Caco-2 (cell line): ENCODE results near the gene TLR9. TPM values are rescaled to one million over a fixed set of nuclear protein-coding genes. Genes with fewer than 3 reads are reported as not detected.

Source experiments
- BruUV-seq: library from RNA; stranded (reverse); fragments of 400-500 nt; replicated peaks from 2 replicates; lab custom pipeline; 2021; lab: Mats Ljungman, UMichigan
- CTCF ChIA-PET: fragments of 300-600 bp; sonication (Branson Sonifier 250); formaldehyde crosslinking; loops from one replicate; lab custom pipeline; 2022; ENCODE audit warnings: antibody characterized with exemption; lab: Charles Lee
- POLR2A ChIA-PET: fragments of 300-600 bp; sonication (Branson Sonifier 250); formaldehyde crosslinking; loops from one replicate; lab custom pipeline; 2022; ENCODE audit warnings: antibody characterized with exemption; lab: Charles Lee
- DNase-seq, 2 experiments: peaks; one replicate each; pipeline versions ENCODE4 v3.0.0 to v3.0.0-alpha.2; 2020 to 2022
- H3K27me3 ChIP-seq: replicated peaks from 2 replicates; pipeline ENCODE4 v1.6.0; 2011; ENCODE audit warnings: low read length; ENCODE audit not compliant: control insufficient read depth, insufficient read depth
- H3K36me3 ChIP-seq: 2 replicates; pipeline ENCODE4 v1.5.1; 2011; ENCODE audit warnings: low read length; ENCODE audit not compliant: control insufficient read depth, insufficient read depth
- H3K4me1 ChIP-seq: fragments of 250-450 bp; sonication (Bioruptor Pico); 2 replicates; pipeline ENCODE4 v1.5.1; 2020; ENCODE audit warnings: mild to moderate bottlenecking
- H3K4me3 ChIP-seq: 2 replicates; pipeline ENCODE4 v1.5.1; 2011; ENCODE audit warnings: low read depth, mild to moderate bottlenecking, control low read depth, low read length
- H3K9me3 ChIP-seq: fragments of 250-450 bp; sonication (Bioruptor Pico); 2 replicates; pipeline ENCODE4 v1.5.1; 2020; ENCODE audit warnings: mild to moderate bottlenecking, moderate library complexity
- H3K27ac Mint-ChIP-seq: one replicate; pipeline ENCODE4 v1.8.0; 2022; ENCODE audit warnings: mixed read lengths; ENCODE audit not compliant: unreplicated experiment
- H3K27me3 Mint-ChIP-seq: one replicate; pipeline ENCODE4 v1.8.0; 2022; ENCODE audit warnings: mixed read lengths; ENCODE audit not compliant: insufficient read depth, unreplicated experiment
- H3K36me3 Mint-ChIP-seq: one replicate; pipeline ENCODE4 v1.8.0; 2022; ENCODE audit warnings: mild to moderate bottlenecking, mixed read lengths; ENCODE audit not compliant: insufficient read depth, unreplicated experiment
- H3K4me1 Mint-ChIP-seq: one replicate; pipeline ENCODE4 v1.8.0; 2022; ENCODE audit warnings: low read depth, mixed read lengths; ENCODE audit not compliant: unreplicated experiment
- H3K4me3 Mint-ChIP-seq: one replicate; pipeline ENCODE4 v1.8.0; 2022; ENCODE audit warnings: mild to moderate bottlenecking, moderate library complexity, mixed read lengths; ENCODE audit not compliant: unreplicated experiment
- H3K9me3 Mint-ChIP-seq: one replicate; pipeline ENCODE4 v1.8.0; 2022; ENCODE audit warnings: mixed read lengths; ENCODE audit not compliant: unreplicated experiment
- CTCF ChIP-seq, 2 experiments: fragments of 200-600 bp in 1 of 2; IDR thresholded peaks; 1 replicate in 1 of 2; 2 replicates in 1 of 2; pipeline versions ENCODE4 v1.5.1 to v1.8.0; 2011 to 2022; ENCODE audit warnings: antibody characterized with exemption in 1 of 2, control low read depth in 1 of 2, inconsistent platforms in 1 of 2, low read depth in 1 of 2, low read length in 1 of 2, mild to moderate bottlenecking in 1 of 2, moderate library complexity in 1 of 2; ENCODE audit not compliant: insufficient read depth in 1 of 2, severe bottlenecking in 1 of 2, unreplicated experiment in 1 of 2
- intact Hi-C: fragments of 100-400 bp; cut with micrococcal nuclease; formaldehyde crosslinking; loops from one replicate; pipeline ENCODE4 v1.10.0; 2022; ENCODE audit not compliant: unreplicated experiment
- total RNA-seq: library from RNA; stranded (reverse); gene quantifications from 2 replicates; pipeline ENCODE4 v1.2.3, GENCODE V29; 2022

TLR9 gene
- total RNA-seq, 1 experiment from 2014 or later, result not detected

- POLR2A ChIA-PET, result no interaction called here
- H3K9me3 ChIP-seq, result no peaks in the 10 kb centered on the region
- Mint-ChIP-seq H3K27ac (no peak overlapping the region), H3K27me3 (no peaks in the 10 kb centered on the region), H3K4me3 (no peak overlapping the region), H3K4me1 (peaks cover 27% of the 10 kb centered on the region), H3K36me3 (peaks cover 97% of the 10 kb centered on the region), H3K9me3 (peaks cover 8% of the 10 kb centered on the region)
- no peak for DNase-seq
- intact Hi-C loops, result no loop called here
- H3K4me1 ChIP-seq, result peaks cover 10% of the 10 kb centered on the region; the same call in 1 of the 2 replicates
- no TSS peak for BruUV-seq
- CTCF ChIA-PET, result no interaction called here
- no peak for TF ChIP-seq CTCF (IDR thresholded peaks at IDR 0.05; ENCODE audit: insufficient read depth in 1 of 2, low read depth in 1 of 2, low read length in 1 of 2, severe bottlenecking in 1 of 2, unreplicated experiment in 1 of 2)
- no peaks in the 10 kb centered on the region for H3K27me3 ChIP-seq
- H3K4me3 ChIP-seq, result no peak overlapping the region
- H3K36me3 ChIP-seq, result peaks cover 10% of the 10 kb centered on the region
Measured at GRCh38 chr3:52259035-52259434, 33.6 kb upstream of the TLR9 start.

- peaks cover 16% of the 10 kb centered on the region for H3K4me1 Mint-ChIP-seq
- BruUV-seq, result no TSS peak
- no peak overlapping the region for H3K27ac Mint-ChIP-seq
- intact Hi-C loops, result no loop called here
- POLR2A ChIA-PET, result no interaction called here
- peaks cover 12% of the 10 kb centered on the region for H3K36me3 ChIP-seq
- no peak for DNase-seq
- H3K27me3 ChIP-seq, result no peaks in the 10 kb centered on the region
- no peaks in the 10 kb centered on the region for H3K9me3 ChIP-seq
- CTCF ChIA-PET, result interaction anchor here (1.1 kb wide), 1 partner anchor 19 kb away, joined by 3 read pairs; no protein-coding TSS in a partner anchor
- H3K4me3 Mint-ChIP-seq, result no peak overlapping the region
- no peak for TF ChIP-seq CTCF (IDR thresholded peaks at IDR 0.05; ENCODE audit: insufficient read depth in 1 of 2, low read depth in 1 of 2, low read length in 1 of 2, severe bottlenecking in 1 of 2, unreplicated experiment in 1 of 2)
- peaks cover 10% of the 10 kb centered on the region; the same call in 1 of the 2 replicates for H3K4me1 ChIP-seq
- H3K36me3 Mint-ChIP-seq, result peaks cover 97% of the 10 kb centered on the region
- no peaks in the 10 kb centered on the region for H3K27me3 Mint-ChIP-seq
- H3K9me3 Mint-ChIP-seq, result no peaks in the 10 kb centered on the region
- H3K4me3 ChIP-seq, result no peak overlapping the region
Measured at GRCh38 chr3:52257911-52258310, 32.5 kb upstream of the TLR9 start.

- peaks cover 12% of the 10 kb centered on the region for H3K36me3 ChIP-seq
- no peak overlapping the region for H3K27ac Mint-ChIP-seq
- peaks cover 10% of the 10 kb centered on the region; the same call in 1 of the 2 replicates for H3K4me1 ChIP-seq
- H3K4me3 ChIP-seq, result no peak overlapping the region
- ChIA-PET CTCF (no interaction called here), POLR2A (no interaction called here)
- H3K4me3 Mint-ChIP-seq, result no peak overlapping the region
- no peaks in the 10 kb centered on the region for H3K27me3 Mint-ChIP-seq
- no peaks in the 10 kb centered on the region for H3K9me3 ChIP-seq
- intact Hi-C loops, result no loop called here
- H3K4me1 Mint-ChIP-seq, result peaks cover 16% of the 10 kb centered on the region
- H3K36me3 Mint-ChIP-seq, result peaks cover 97% of the 10 kb centered on the region
- H3K9me3 Mint-ChIP-seq, result no peaks in the 10 kb centered on the region
- no peaks in the 10 kb centered on the region for H3K27me3 ChIP-seq
- no TSS peak for BruUV-seq
- no peak for TF ChIP-seq CTCF (IDR thresholded peaks at IDR 0.05; ENCODE audit: insufficient read depth in 1 of 2, low read depth in 1 of 2, low read length in 1 of 2, severe bottlenecking in 1 of 2, unreplicated experiment in 1 of 2)
- no peak for DNase-seq
Measured at GRCh38 chr3:52256622-52257021, 31.2 kb upstream of the TLR9 start.
